Neural cell (in vitro differentiated cells): ENCODE results near the gene NDUFV1. TPM values are rescaled to one million over a fixed set of nuclear protein-coding genes. Genes with fewer than 3 reads are reported as not detected.

ENCODE experiments used
- H2AFZ ChIP-seq: fragments of 200-600, 300-800 bp; sonication (generic), shearing (Covaris generic); 2 replicates; pipeline ENCODE4 v1.6.0; 2014; ENCODE audit warnings: low read depth, mild to moderate bottlenecking, antibody characterized with exemption, low read length, moderate library complexity
- H3F3A ChIP-seq: fragments of 200-600 bp; shearing (Covaris generic); 2 replicates; pipeline ENCODE4 v1.6.1; 2016; ENCODE audit warnings: mild to moderate bottlenecking, moderate library complexity, mixed read lengths, antibody characterized with exemption, low read length; ENCODE audit not compliant: insufficient read depth, poor library complexity, severe bottlenecking
- H3K27ac ChIP-seq: fragments of 200-600, 300-800 bp; sonication (generic), shearing (Covaris generic); 2 replicates; pipeline ENCODE4 v1.5.1; 2014; ENCODE audit warnings: mild to moderate bottlenecking, low read length, moderate library complexity
- H3K27me3 ChIP-seq: fragments of 300-800, 200-600 bp; sonication (generic), shearing (Covaris generic); 2 replicates; pipeline ENCODE4 v1.6.0; 2014; ENCODE audit warnings: mild to moderate bottlenecking, low read depth, low read length, moderate library complexity; ENCODE audit not compliant: insufficient read depth
- H3K36me3 ChIP-seq: fragments of 300-800, 200-600 bp; sonication (generic), shearing (Covaris generic); 2 replicates; pipeline ENCODE4 v1.5.1; 2014; ENCODE audit warnings: mild to moderate bottlenecking, antibody characterized with exemption, low read length, moderate library complexity; ENCODE audit not compliant: insufficient read depth
- H3K4me2 ChIP-seq: fragments of 300-800, 200-600 bp; sonication (generic), shearing (Covaris generic); 2 replicates; pipeline ENCODE4 v1.6.0; 2014; ENCODE audit warnings: mild to moderate bottlenecking, low read length
- H3K4me3 ChIP-seq: fragments of 300-800, 200-600 bp; sonication (generic), shearing (Covaris generic); 2 replicates; pipeline ENCODE4 v1.5.1; 2014; ENCODE audit warnings: mild to moderate bottlenecking, low read length, moderate library complexity
- H3K79me2 ChIP-seq: fragments of 200-600 bp; shearing (Covaris generic); replicated peaks from 2 replicates; pipeline ENCODE4 v1.6.0; 2014; ENCODE audit warnings: mild to moderate bottlenecking, low read length, moderate library complexity; ENCODE audit not compliant: insufficient read depth
- H3K9ac ChIP-seq: fragments of 300-800, 200-600 bp; sonication (generic), shearing (Covaris generic); 2 replicates; pipeline ENCODE4 v1.6.1; 2016; ENCODE audit warnings: mild to moderate bottlenecking, low read length, mixed read lengths
- H3K9me2 ChIP-seq: fragments of 200-600 bp; shearing (Covaris generic); 2 replicates; pipeline ENCODE4 v1.6.1; 2016; ENCODE audit warnings: mild to moderate bottlenecking, low read length, mixed read lengths; ENCODE audit not compliant: insufficient read depth
- H3K9me3 ChIP-seq: fragments of 200-600, 300-800 bp; sonication (generic), shearing (Covaris generic); 2 replicates; pipeline ENCODE4 v1.6.1; 2016; ENCODE audit warnings: mild to moderate bottlenecking, mixed run types, low read length, moderate library complexity, mixed read lengths
- H4K20me1 ChIP-seq: fragments of 200-600 bp; shearing (Covaris generic); 2 replicates; pipeline ENCODE4 v1.6.1; 2016; ENCODE audit warnings: mild to moderate bottlenecking, mixed run types; ENCODE audit not compliant: insufficient read depth
- EP300 ChIP-seq: fragments of 450-650 bp; conservative IDR thresholded peaks from 2 replicates; pipeline ENCODE4 v1.6.1; 2014; ENCODE audit warnings: antibody characterized with exemption, mild to moderate bottlenecking, moderate library complexity; ENCODE audit not compliant: poor library complexity, severe bottlenecking
- EZH2 ChIP-seq: fragments of 200-600, 300-800 bp; shearing (Covaris generic), sonication (generic); IDR thresholded peaks from 2 replicates; pipeline ENCODE4 v1.6.1; 2014; ENCODE audit warnings: antibody characterized with exemption, low read length, borderline replicate concordance, mild to moderate bottlenecking; ENCODE audit not compliant: insufficient read depth, poor library complexity, severe bottlenecking
- MXI1 ChIP-seq: fragments of 450-650 bp; conservative IDR thresholded peaks from 2 replicates; pipeline ENCODE4 v1.6.1; 2014; ENCODE audit warnings: antibody characterized with exemption, mild to moderate bottlenecking; ENCODE audit not compliant: poor library complexity, severe bottlenecking
- POLR2AphosphoS5 ChIP-seq: IDR thresholded peaks from 2 replicates; pipeline ENCODE4 v1.6.1; 2012
- RAD21 ChIP-seq: fragments of 450-650 bp; conservative IDR thresholded peaks from 2 replicates; pipeline ENCODE4 v1.6.1; 2014; ENCODE audit warnings: antibody characterized with exemption, mild to moderate bottlenecking, moderate library complexity
- SMC3 ChIP-seq: fragments of 450-650 bp; conservative IDR thresholded peaks from 2 replicates; pipeline ENCODE4 v1.6.1; 2014; ENCODE audit warnings: antibody characterized with exemption, mild to moderate bottlenecking, moderate library complexity; ENCODE audit not compliant: poor library complexity
- TAF1 ChIP-seq: IDR thresholded peaks from 2 replicates; pipeline ENCODE4 v1.6.1; 2012; ENCODE audit warnings: low read depth
- polyA plus RNA-seq: library from polyadenylated mRNA; depleted of rRNA; stranded (reverse); fragments of >200 nt; gene quantifications from 2 replicates; pipeline ENCODE4 v1.2.3, GENCODE V29; 2014
- TF ChIP-seq, protein P1 (sequence below): fragments of 450-650 bp; IDR thresholded peaks from 2 replicates; pipeline ENCODE4 v1.5.1; 2014; ENCODE audit warnings: antibody characterized with exemption, mild to moderate bottlenecking, moderate library complexity; ENCODE audit not compliant: poor library complexity, severe bottlenecking
- TF ChIP-seq, protein P2 (sequence below): IDR thresholded peaks from 2 replicates; pipeline ENCODE4 v1.6.1; 2012; ENCODE audit warnings: borderline replicate concordance

The NDUFV1 gene
- polyA plus RNA-seq, 1 donor from 2014 or later, result 393 TPM

DNA sequence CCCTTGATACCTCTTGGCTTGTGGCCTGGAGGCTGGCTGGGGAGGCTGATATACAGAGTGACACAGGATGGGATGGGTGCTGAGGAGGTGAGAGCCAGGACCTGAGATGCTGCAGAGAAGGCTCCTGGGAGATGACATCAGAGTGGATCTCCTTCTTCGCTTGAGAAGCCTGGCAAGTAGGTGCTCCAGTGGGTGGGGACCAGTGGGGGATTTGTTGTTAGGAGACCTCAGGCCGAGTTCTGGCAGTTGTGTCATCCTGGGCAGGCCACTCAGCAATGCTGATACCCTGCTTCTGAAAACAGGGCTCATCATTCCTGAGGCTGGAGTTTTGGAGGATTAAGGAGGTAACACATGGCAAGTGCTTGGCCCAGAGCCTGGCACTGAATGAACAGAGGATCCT is 1.9 kb upstream of the NDUFV1 start:
- Histone ChIP-seq H3K9ac (no peak overlapping the region), H4K20me1 (no peaks in the 10 kb centered on the region), H3K27ac (no peak overlapping the region), H3K4me3 (no peak overlapping the region), H3F3A (no peaks in the 10 kb centered on the region), H3K9me3 (no peaks in the 10 kb centered on the region), H3K9me2 (no peaks in the 10 kb centered on the region), H3K27me3 (no peaks in the 10 kb centered on the region), H2AFZ (no peak overlapping the region), H3K36me3 (no peaks in the 10 kb centered on the region), H3K4me2 (no peak overlapping the region), H3K79me2 (peaks cover 6% of the 10 kb centered on the region)
- TF ChIP-seq RAD21 (no peak), EP300 (no peak), TAF1 (no peak), EZH2 (no peak), POLR2AphosphoS5 (no peak), MXI1 (no peak), SMC3 (no peak)
- TF ChIP-seq, protein P1, sequence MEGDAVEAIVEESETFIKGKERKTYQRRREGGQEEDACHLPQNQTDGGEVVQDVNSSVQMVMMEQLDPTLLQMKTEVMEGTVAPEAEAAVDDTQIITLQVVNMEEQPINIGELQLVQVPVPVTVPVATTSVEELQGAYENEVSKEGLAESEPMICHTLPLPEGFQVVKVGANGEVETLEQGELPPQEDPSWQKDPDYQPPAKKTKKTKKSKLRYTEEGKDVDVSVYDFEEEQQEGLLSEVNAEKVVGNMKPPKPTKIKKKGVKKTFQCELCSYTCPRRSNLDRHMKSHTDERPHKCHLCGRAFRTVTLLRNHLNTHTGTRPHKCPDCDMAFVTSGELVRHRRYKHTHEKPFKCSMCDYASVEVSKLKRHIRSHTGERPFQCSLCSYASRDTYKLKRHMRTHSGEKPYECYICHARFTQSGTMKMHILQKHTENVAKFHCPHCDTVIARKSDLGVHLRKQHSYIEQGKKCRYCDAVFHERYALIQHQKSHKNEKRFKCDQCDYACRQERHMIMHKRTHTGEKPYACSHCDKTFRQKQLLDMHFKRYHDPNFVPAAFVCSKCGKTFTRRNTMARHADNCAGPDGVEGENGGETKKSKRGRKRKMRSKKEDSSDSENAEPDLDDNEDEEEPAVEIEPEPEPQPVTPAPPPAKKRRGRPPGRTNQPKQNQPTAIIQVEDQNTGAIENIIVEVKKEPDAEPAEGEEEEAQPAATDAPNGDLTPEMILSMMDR, result no peak
- TF ChIP-seq, protein P2, sequence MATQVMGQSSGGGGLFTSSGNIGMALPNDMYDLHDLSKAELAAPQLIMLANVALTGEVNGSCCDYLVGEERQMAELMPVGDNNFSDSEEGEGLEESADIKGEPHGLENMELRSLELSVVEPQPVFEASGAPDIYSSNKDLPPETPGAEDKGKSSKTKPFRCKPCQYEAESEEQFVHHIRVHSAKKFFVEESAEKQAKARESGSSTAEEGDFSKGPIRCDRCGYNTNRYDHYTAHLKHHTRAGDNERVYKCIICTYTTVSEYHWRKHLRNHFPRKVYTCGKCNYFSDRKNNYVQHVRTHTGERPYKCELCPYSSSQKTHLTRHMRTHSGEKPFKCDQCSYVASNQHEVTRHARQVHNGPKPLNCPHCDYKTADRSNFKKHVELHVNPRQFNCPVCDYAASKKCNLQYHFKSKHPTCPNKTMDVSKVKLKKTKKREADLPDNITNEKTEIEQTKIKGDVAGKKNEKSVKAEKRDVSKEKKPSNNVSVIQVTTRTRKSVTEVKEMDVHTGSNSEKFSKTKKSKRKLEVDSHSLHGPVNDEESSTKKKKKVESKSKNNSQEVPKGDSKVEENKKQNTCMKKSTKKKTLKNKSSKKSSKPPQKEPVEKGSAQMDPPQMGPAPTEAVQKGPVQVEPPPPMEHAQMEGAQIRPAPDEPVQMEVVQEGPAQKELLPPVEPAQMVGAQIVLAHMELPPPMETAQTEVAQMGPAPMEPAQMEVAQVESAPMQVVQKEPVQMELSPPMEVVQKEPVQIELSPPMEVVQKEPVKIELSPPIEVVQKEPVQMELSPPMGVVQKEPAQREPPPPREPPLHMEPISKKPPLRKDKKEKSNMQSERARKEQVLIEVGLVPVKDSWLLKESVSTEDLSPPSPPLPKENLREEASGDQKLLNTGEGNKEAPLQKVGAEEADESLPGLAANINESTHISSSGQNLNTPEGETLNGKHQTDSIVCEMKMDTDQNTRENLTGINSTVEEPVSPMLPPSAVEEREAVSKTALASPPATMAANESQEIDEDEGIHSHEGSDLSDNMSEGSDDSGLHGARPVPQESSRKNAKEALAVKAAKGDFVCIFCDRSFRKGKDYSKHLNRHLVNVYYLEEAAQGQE, result no peak

DNA sequence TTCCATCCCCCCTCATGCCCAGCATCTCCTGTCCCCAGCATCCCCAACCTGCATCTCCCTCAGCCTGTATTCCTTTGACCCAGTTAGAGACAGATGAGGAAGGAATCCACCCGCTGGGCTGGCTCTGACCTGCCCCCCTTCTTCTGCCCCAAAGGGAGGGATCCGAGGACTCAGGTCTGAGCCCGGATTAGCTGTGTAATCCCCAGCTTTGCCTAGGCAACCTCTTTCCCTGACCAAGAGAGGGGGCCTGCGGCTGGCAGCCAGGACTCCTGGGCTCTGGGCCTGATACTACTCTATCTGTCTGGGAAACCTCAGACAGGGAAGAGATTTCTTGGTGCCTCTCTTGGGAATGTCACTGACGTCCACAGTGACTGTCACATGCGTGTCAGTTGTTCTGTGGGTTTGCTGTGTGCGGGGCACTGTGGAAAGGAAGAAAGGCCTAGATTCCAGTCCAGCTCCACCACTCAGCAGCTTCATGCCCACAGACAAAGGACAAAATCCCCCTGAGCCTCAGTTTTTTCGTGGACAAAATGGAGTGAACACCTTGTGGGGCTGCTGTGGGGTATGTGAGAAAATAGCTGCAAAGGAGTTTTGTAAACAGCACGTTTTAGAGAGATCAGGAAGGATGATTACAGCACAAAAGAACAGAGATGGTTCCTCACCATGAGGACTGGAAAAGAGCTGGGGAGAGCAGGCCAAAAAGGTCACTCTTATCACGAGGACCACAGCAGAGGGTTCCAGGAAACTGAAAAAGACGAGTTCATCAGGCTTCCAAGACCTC is 1.3 kb upstream of the NDUFV1 start:
- Histone ChIP-seq H3K27ac (no peak overlapping the region), H3K4me3 (no peak overlapping the region), H3K27me3 (no peaks in the 10 kb centered on the region), H3K9me3 (no peaks in the 10 kb centered on the region), H3K4me2 (no peak overlapping the region), H3K36me3 (no peaks in the 10 kb centered on the region), H4K20me1 (no peaks in the 10 kb centered on the region), H3K79me2 (peaks cover 6% of the 10 kb centered on the region), H3F3A (no peaks in the 10 kb centered on the region), H2AFZ (no peak overlapping the region), H3K9me2 (no peaks in the 10 kb centered on the region), H3K9ac (no peak overlapping the region)
- TF ChIP-seq, protein P2, result no peak
- TF ChIP-seq, protein P1, result no peak
- no peak for TF ChIP-seq MXI1
- no peak for TF ChIP-seq POLR2AphosphoS5
- TF ChIP-seq SMC3, result no peak
- no peak for TF ChIP-seq EZH2
- no peak for TF ChIP-seq EP300
- TF ChIP-seq RAD21, result no peak
- TF ChIP-seq TAF1, result no peak
